Jurkat, Clone E6-1 (cell line): Measurements from ENCODE around the gene DEDD2.

Experiments
- DNase-seq: peaks from one replicate; pipeline ENCODE4 v3.0.0-alpha.2; 2011; ENCODE audit warnings: low read depth, low spot score
- H3K4me3 ChIP-seq: 2 replicates; pipeline ENCODE4 v1.5.1; 2011; ENCODE audit warnings: mild to moderate bottlenecking, low read length, control low read depth, moderate library complexity

DEDD2 gene

DNA sequence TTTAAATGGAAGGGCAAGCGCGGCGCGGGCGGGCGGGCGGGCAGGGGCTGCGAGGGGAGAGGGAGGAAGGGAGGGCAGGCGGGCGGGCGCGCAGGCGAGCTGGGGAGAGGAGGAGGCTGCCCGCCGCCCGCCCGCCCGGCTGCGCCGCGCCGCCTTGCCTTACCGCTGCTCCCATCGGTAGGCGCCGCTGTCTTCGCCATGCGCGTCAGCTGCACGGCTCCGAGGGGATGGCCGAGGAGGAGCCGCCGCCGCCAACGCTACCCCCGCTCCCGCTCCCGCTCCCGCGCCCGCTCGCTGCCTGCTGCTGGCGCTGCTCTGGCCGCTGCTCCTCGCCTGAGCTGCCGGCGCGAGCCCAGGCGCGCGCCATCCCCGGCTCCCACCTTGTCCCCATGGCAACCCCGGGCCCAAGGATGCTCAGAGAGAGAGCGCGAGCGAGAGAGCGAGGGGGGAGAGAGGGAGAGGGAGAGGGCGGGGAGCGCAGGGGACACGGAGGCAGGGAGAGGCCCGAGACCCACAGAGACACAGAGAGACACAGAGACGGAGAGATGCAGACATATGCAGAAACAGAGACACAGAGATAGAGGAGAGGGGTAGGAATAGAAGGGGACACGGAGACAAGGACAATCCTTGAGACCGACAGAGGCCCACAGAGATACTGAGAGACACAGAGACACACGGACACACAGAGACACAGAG lies 40.3 kb downstream of the DEDD2 start:
- peak; percentile 39 for DNase-seq
- peak overlapping the region; percentile 24 for H3K4me3 ChIP-seq

DNA sequence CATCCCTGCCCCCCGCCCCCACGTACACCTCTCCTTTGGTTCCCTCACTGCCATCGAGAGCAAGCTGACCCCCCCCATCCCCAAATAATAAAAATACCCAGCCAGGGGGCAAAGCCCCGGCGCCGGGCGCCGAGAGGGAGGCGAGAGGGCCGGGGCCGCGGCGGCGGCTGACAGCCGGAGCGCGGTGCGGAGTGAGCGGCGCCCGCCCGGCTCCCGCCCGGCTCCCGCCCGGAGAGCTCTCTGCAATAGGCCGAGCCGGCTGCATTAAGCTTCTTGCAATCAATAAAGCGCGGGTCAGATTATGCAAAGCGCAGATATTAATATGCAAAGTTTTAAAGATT lies 40.9 kb downstream of the DEDD2 start:
- DNase-seq, result no peak
- H3K4me3 ChIP-seq, result peak overlapping the region; percentile 36

DNA sequence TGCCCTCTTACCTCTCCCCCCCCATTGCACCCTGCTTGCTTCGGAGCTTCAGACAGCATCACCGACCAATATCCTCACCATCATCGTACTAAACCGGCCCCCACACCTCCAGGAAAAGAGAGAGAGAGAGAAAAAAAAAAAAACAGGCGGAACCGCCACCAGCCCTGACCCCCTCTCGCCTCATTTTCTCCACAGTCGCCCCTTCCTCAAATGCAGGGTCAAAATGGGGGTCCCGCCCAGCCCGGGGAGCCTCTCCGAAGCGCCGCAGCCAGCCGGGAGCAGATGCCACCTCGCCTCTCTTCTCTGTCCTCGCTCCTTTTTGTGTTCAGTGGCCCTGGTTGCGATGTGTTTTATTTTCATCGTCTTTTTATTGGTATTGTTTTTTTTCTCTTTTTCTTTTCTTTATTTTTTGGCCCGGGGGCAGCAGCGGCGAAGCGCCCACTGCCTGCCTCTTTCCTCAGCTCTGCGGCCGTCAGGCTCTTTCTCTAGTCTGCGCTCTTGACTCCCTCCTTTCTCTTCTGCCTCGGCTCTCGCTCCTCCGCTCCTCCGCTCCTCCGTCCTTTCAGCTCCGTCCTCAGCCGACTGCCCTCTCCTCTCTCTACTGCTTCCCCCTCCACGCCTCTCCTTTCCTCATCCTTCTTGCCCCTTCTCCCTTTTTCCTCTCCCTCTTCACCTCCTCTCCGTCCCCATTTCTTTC lies 41.4 kb downstream of the DEDD2 start:
- peak overlapping the region; percentile 36 for H3K4me3 ChIP-seq

DNA sequence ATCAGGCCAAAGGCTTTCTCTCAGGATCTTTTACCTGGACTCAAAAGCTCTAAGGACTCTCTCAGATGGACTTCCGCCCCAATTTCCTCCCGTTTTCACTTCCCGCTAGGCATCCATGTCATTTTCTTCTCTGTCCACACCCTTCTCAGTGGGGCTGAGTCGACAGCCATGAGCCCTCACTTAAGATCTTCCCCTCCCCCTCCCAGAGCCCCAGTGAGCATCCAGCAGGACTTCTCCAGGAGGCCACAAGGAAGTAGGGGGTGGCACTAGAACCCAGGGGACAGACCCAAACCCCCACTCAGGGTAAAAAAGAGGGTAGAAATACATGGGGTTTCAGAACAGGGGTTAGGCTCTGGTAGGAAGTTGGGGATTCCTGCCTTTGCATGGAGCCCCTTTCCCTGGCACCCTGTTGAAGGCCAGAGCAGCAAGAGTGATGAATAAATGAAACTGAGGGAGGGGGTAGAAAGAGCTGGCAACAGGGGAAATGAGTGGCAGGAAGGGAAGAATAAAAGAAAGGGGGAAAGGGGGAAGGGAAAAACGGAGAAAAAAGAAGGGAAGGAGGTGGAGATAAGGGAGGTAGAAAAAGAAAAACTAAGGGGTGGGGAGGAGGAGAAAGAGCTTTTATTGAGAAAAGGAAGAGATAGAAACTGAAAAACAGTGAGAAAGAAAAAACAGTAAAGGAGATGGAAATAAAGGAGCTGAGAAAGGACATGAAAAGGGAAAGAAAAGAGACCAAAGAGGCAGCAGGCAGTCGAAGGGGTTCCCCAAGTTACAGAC lies 42.3 kb downstream of the DEDD2 start:
- H3K4me3 ChIP-seq, result no peak overlapping the region
- DNase-seq, result no peak

More for the DNA sequence above, 41.4 kb downstream of the DEDD2 start:
- DNase-seq, result no peak

DNA sequence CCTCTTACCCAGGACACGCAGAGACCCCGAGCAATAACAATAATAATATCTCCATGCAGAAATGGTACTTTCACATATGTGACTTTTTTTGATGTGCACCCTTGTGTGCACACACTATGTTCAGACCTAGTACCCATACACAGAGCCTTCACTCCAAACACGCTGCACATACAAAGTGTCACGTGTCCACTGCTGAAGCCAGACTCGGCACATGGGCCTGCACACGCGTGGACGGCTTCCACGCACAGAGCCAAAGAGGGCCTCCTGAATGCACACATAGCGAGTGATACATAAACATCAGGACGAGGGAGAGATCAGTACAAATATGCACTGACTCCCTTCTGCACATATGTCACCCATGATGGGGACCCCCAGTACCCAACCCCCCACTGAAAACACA lies 43.3 kb downstream of the DEDD2 start:
- no peak for DNase-seq
- no peak overlapping the region for H3K4me3 ChIP-seq

DNA sequence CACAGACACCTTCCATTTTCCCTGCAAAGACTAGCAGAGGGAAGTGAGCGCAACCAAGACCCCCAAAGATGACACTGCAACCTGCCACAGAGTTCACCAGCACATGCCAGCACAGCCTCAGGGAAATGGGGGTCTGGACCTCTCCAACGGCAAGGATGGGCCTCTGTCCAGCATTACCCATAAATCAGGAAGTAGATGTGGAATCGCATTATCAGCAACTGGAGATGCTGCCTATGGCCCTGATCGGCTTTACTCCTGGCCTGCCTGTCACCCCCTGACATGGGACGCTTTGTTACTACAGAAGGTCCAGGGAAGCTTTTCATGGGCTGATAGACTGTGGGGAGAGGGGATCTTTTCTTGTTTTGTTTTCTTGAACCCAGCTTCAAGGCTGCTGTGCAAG lies 43.8 kb downstream of the DEDD2 start:
- no peak overlapping the region for H3K4me3 ChIP-seq
- DNase-seq, result no peak

DNA sequence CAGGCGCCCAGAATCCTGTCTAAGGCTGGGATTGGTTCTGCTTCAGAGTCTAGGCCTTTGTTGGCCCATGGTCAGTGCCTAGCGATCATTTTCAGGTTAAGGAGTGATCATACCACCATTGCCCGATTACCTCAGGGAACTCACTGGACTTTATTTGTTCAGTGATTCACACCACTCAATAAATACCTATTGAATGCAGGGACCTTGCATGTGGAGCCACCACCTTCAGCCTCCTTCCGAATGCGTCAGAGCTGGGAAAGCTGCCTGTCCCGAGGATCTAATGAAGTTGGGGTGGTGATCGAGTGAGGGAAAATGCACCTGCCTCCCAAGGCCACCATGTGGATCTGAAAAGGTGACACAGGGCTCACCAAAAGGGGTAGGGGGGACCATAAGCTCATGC lies 45.2 kb downstream of the DEDD2 start:
- no peak for DNase-seq
- H3K4me3 ChIP-seq, result no peak overlapping the region

DNA sequence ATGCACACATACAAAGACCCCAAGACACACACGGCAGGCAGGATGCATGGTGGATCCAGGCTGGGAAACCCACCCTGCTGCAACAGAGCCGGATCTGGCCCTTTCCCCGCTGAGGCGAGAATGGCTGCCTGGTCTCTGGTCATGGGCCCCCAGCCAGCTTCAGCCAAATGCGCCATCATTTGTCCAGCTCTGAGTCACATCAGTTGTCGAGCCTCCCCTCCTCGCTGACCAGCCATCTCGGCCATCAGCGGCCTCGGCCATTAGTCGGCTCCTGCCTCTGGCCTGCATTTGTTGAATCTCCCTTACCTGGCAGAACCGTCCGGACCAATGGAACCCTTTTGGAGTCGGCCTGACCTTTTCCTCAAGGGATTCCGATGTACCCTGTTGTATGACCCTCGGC lies 46.8 kb downstream of the DEDD2 start:
- no peak for DNase-seq
- H3K4me3 ChIP-seq, result no peak overlapping the region

DNA sequence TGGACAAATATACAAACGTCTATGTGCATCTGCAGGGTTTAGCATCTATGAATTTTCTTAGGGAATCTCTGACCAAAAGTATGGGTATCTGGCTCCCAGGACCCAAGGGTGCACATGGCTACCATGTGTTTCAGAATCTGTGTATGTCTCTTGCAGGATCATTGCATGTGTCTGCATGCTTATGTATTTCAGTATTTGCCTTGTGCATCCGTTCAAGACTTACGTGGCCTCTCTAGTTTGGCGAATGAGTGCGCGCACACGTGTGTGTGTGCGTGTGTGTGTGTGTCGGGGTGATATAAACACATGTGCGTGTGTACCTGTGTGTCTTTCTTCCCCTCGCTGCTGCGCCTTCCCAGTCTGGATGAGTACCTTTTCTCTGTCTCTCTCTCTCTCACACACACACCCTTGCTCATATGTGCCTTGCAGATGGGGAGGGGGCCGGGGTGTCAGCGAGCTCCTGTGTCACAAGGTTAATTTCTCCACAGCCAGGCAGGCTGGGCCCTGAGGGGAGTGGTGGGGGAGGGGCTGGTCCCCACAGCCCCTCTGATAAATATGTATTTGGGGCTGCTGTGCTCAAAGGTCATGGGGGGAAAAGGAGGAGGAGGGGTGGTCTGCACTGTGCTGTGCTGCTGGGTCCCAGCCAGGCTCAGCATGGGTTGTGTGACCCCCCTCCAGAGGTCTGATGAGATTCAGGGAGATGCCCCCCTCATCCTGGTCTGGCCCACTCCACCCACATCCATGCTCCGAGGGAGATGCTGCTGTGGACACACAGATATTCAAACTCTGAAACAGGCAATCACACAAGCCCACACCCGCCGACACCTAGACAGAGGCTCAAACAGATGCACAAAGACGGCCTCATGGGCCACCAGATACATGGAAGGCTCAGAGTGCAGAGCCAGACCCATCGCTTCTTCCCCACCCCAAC lies 47.7 kb downstream of the DEDD2 start:
- no peak for DNase-seq
- no peak overlapping the region for H3K4me3 ChIP-seq

DNA sequence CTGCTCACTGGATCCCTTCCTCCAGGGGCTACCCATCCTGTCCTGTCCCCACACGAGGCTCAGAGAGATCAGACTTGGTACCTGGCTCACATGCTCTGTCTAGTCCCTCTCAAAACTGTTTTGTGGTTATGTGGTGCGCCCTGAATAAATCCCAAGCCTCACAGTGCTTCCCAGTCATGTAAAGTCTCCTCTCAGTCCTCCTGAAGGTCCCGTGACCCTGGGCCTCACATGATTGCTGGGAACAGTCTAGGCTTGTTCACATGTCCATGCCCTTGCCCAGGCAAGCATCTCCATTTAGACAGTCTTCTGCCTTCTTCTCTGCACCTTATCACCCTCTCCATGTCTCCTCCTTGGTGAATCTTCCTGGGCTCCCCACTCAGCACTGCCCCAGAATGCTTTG lies 49.3 kb downstream of the DEDD2 start:
- no peak for DNase-seq
- H3K4me3 ChIP-seq, result no peak overlapping the region

DNA sequence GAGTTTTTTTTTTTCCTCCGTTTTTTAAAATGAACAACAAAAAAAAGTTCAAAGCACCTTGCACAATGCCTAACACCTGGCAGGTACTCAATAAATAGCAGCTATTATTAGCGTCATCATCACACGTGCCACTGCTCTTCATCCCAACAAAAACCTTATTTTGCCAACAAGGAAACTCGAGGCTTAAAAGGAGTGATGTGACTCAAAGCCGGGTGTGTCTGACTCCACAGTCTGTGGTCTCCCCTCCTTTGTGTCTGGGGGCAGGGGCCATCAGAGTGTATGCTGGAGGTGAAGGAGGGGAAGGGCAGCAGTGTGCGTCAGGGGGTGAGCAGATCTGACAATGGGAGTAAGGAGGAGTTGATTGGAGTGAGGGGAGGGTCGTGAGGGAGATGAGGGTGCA lies 51.2 kb downstream of the DEDD2 start:
- H3K4me3 ChIP-seq, result no peak overlapping the region
- no peak for DNase-seq

DNA sequence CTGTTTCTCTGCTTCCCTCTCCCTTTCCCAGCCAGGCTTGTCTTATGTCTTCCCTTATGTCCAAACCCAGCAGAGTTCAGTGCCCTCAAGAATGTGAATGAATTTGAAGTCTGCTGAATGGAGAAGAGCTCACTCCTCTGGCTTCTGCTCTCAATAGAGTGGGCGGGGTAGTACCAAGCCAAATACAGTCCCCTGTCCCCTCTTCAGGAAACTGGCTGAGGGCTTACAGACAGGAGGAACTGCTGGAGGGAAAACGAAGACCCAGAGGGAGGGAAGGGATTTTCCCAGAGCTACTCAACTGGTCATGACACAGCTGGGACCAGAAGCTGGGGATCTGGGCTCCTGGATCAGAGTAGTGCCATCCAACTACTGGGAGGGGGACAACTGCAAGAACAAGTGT lies 52.3 kb downstream of the DEDD2 start:
- H3K4me3 ChIP-seq, result no peak overlapping the region
- no peak for DNase-seq

DNA sequence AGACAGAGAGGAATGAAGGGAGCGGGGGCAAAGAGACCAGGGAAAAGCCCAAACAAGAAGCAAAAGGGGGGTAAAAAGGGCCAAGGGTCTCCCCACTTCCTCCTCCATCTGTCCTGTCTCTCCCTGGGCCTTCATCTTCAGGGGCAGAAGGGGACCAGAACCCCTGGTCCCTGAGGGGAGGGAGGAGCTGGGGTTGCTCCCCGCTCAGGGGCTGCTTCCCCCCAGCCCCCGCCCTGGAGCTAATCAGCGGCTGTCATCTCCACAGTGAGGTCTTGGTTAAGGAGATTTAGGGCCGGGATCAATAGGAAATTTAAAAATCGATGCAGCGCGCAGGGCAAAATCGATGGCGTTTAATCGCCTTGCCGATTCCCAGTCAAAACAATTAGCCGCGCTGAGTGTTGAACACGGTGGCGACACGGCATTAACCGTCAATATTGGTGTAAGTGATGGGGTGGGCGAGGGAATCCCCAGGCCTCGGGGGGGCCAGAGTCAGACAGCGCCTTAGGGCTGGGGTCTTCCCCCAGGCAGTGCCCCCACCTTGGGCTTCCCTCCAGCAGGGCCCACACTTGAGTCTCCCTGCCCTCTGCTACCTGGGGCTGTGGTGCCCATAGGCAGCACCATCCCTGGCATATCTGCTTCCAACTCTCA lies 55.7 kb downstream of the DEDD2 start:
- DNase-seq, result no peak
- no peak overlapping the region for H3K4me3 ChIP-seq

DNA sequence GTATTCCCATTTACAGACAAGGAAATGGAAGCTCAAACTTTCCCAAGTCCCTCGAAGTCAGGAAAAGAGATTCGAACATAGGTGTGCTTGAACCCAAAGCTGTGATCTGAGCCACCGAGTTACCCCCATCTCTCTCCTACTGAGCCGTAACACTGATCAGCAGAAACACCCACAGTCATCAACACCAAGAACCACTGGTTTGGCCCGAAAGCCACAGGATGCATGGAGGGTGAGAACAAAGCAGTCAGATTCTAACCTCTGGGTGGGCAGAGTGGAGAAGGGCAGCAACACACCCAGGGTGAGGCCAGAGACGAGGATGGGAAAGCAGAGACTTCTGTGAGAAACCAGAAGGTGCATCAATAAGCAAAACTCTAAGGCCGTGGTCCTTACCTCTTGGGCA lies 57.5 kb downstream of the DEDD2 start:
- no peak for DNase-seq
- H3K4me3 ChIP-seq, result no peak overlapping the region

DNA sequence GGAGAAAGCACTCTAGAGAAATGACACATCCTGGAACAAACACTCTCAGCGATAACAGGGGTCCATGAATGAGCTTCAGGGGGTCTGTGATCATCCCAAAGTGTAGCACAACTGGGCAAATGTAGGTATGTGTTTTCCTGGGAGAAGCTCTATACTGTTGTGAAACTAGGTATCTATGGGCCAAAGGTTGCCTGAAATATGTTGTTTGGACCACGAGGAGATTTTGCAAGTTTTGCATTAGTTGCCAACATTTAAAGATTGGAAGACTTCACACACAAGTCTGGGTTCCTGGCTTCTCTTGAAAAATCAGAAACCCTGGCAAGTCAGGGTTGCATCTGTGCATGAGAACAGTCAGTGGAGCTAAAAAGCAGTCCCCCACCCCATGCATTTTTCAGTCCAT lies 58.6 kb downstream of the DEDD2 start:
- no peak overlapping the region for H3K4me3 ChIP-seq
- no peak for DNase-seq

DNA sequence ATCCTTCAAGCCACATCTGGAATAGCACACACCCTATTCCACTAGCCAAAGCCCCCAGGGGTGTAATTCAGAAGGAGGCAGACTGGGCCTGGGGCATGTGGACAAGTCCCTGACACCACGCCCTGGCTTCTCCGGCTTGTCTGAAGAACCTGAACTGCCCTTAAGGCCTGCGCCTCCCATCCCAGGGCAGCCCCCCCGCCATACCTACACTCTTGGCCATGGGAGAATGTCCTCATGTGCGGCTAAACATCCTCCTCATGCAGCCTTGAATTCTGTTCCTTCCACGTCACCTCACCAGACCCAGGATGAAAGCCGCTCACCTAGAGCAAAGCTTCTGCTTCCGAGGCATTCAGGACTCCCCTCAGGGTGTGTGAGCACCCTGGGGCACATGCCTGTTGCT lies 60.9 kb downstream of the DEDD2 start:
- no peak for DNase-seq
- no peak overlapping the region for H3K4me3 ChIP-seq

DNA sequence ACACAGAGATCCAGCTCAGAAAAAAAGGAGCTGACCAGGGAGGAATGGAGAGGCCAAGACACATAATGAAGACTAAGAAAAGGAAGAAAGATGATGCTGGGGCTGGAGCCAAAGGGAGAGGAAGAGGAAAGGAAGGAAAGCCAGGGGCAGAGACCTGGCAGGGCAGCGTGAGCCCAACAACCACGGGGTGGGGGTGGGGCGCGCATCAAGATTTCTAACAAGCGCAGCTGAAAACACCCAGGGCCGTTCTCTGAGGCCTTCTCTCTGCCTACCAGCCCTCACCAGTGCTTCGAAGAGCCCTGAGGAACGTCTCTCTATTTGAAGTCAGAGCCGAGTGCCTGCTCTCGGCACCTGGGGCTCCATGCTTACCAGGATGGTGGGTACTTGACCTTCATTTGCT lies 61.7 kb downstream of the DEDD2 start:
- DNase-seq, result no peak
- H3K4me3 ChIP-seq, result no peak overlapping the region

DNA sequence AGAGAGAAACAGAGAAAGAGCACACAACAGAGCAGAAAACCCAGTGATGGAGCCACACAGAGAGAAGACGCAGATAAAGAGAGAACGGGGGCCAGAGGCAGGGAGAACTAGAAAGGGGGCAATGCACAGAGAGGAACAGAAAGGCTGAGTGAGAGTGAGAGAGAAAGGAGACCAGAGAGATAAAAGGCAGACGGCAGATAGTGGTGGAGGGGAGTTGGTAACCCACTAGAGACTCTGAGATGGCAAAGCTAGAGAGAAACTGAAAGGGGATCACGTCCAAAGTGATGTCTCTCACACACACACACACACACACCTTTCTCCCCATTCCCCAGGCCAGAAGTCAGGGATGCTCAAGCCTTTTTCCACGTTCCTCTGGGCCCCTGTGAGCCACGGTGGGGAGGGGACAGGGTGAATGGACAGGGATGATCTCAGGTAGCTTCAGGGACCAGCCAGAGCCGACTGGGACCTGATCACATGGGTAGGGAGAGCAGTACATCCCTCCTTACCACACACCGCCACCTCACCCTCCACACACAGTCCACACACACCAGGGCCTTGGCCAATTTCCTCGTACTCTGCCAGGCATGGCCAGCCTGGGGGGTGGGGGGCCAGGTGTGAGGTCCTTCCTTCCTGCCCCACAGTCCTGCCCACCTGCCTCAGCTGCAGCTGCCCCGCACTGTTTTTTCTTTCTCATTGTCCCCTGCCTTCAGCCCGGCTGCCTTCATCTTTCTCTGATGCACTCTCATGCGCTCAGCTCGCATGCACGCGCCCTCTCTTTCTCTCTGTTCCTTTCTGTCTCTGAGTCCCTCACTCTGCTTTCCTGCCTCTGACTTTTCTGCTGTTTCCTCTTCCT lies 62.8 kb downstream of the DEDD2 start:
- no peak overlapping the region for H3K4me3 ChIP-seq
- DNase-seq, result no peak
